HCT116 (cell line): ENCODE results near the gene TRH. TPM values are rescaled to one million over a fixed set of nuclear protein-coding genes. Genes with fewer than 3 reads are reported as not detected.
A peak's percentile ranks its signal among the peaks of the same experiment; 100 is the strongest.

Source experiments
- ATAC-seq: fragments of 200-7000 bp; cut with Tn5 transposase; 2 replicates; pipeline ENCODE4 v1.9.1; 2020; ENCODE audit warnings: mild to moderate bottlenecking, moderate library complexity
- BruUV-seq: library from RNA; stranded (reverse); fragments of 400-500 nt; replicated peaks from 2 replicates; lab custom pipeline; 2021; lab: Mats Ljungman, UMichigan
- CTCF ChIA-PET: fragments of 300-600 bp; sonication (Branson Sonifier 250); formaldehyde crosslinking; loops from one replicate; lab custom pipeline; 2021; ENCODE audit warnings: antibody characterized with exemption; lab: Charles Lee
- POLR2A ChIA-PET: fragments of 300-600, 350-600 bp; sonication (Branson Sonifier 250); formaldehyde crosslinking; loops from one replicate; lab custom pipeline; 2021; ENCODE audit warnings: antibody characterized with exemption; lab: Charles Lee
- RAD21 ChIA-PET, 2 experiments: fragments of 300-600 bp; sonication (Branson Sonifier 250); formaldehyde crosslinking; loops; one replicate each; lab custom pipeline; 2023; ENCODE audit warnings: low total read pairs in 2 of 2; ENCODE audit not compliant: uncharacterized antibody in 2 of 2, unreplicated experiment in 2 of 2, low non-redundant PET in 1 of 2; lab: Charles Lee
- DNase-seq: peaks from one replicate; pipeline ENCODE4 v3.0.0-alpha.2; 2010; ENCODE audit warnings: low read depth, low spot score
- H2AFZ ChIP-seq: fragments of 200-600 bp; shearing (Covaris generic), sonication (generic); 2 replicates; pipeline ENCODE4 v1.6.1; 2017; ENCODE audit warnings: low read depth, mixed run types, mixed read lengths, antibody characterized with exemption, low read length; ENCODE audit not compliant: poor library complexity, severe bottlenecking
- H3K27ac ChIP-seq: 2 replicates; pipeline ENCODE4 v1.5.1; 2012; ENCODE audit warnings: low read depth, low read length
- H3K27me3 ChIP-seq: fragments of 200-600 bp; sonication (generic); 2 replicates; pipeline ENCODE4 v1.6.1; 2016; ENCODE audit warnings: mixed run types, low read length, mixed read lengths; ENCODE audit not compliant: insufficient read depth
- H3K36me3 ChIP-seq, 2 experiments: fragments of 200-500 bp in 1 of 2; fragments of 200-600 bp in 1 of 2; sonication (Bioruptor generic) in 1 of 2; sonication (generic) in 1 of 2; 2 replicates each; pipeline versions ENCODE4 v1.5.1 to v1.6.1; 2014 to 2016; ENCODE audit warnings: low read length in 2 of 2, inconsistent platforms in 1 of 2, mixed read lengths in 1 of 2, mixed run types in 1 of 2; ENCODE audit not compliant: insufficient read depth in 2 of 2, control insufficient read depth in 1 of 2
- H3K4me1 ChIP-seq, 2 experiments: fragments of 200-600 bp in 1 of 2; sonication (generic) in 1 of 2; 2 replicates each; pipeline versions ENCODE4 v1.5.1 to v1.6.1; 2012 to 2017; ENCODE audit warnings: low read length in 2 of 2, inconsistent platforms in 1 of 2, mild to moderate bottlenecking in 1 of 2, mixed read lengths in 1 of 2, mixed run types in 1 of 2, moderate library complexity in 1 of 2; ENCODE audit not compliant: insufficient read depth in 2 of 2, control insufficient read depth in 1 of 2
- H3K4me2 ChIP-seq: fragments of 200-600 bp; sonication (generic); 2 replicates; pipeline ENCODE4 v1.6.1; 2017; ENCODE audit warnings: mixed run types, low read length, mixed read lengths
- H3K4me3 ChIP-seq, 2 experiments: fragments of 200-600 bp in 1 of 2; sonication (generic) in 1 of 2; replicated peaks in 1 of 2; 2 replicates each; pipeline ENCODE4 v1.5.1; 2011 to 2016; ENCODE audit warnings: low read length in 2 of 2, control low read depth in 1 of 2, low read depth in 1 of 2, mild to moderate bottlenecking in 1 of 2, mixed read lengths in 1 of 2, mixed run types in 1 of 2
- H3K79me2 ChIP-seq: fragments of 200-600 bp; sonication (generic); 2 replicates; pipeline ENCODE4 v1.6.1; 2017; ENCODE audit warnings: mild to moderate bottlenecking, mixed run types, low read length, moderate library complexity, mixed read lengths; ENCODE audit not compliant: insufficient read depth
- H3K9ac ChIP-seq: fragments of 200-600 bp; sonication (generic); 2 replicates; pipeline ENCODE4 v1.6.1; 2016; ENCODE audit warnings: low read length, mixed read lengths
- H3K9me2 ChIP-seq: fragments of 200-600 bp; sonication (generic), shearing (Covaris generic); 2 replicates; pipeline ENCODE4 v1.6.1; 2017; ENCODE audit warnings: mixed run types, mild to moderate bottlenecking, moderate library complexity; ENCODE audit not compliant: insufficient read depth
- H3K9me3 ChIP-seq, 2 experiments: fragments of 200-500 bp in 1 of 2; fragments of 200-600 bp in 1 of 2; sonication (Bioruptor generic) in 1 of 2; sonication (generic) in 1 of 2; 2 replicates each; pipeline ENCODE4 v1.6.1; 2014 to 2017; ENCODE audit warnings: low read length in 2 of 2, mixed read lengths in 2 of 2, inconsistent platforms in 1 of 2, low read depth in 1 of 2, mild to moderate bottlenecking in 1 of 2, mixed run types in 1 of 2, moderate library complexity in 1 of 2; ENCODE audit not compliant: control insufficient read depth in 1 of 2, insufficient read depth in 1 of 2
- H4K20me1 ChIP-seq: fragments of 200-600 bp; sonication (generic), shearing (Covaris generic); 2 replicates; pipeline ENCODE4 v1.6.1; 2017; ENCODE audit warnings: mixed run types, mild to moderate bottlenecking, moderate library complexity; ENCODE audit not compliant: insufficient read depth
- EGR1 ChIP-seq: IDR thresholded peaks from 2 replicates; pipeline ENCODE4 v1.6.1; 2012; ENCODE audit warnings: low read depth
- EZH2 ChIP-seq: fragments of 200-600 bp; sonication (generic); IDR thresholded peaks from 2 replicates; pipeline ENCODE4 v1.6.1; 2017; ENCODE audit warnings: antibody characterized with exemption, mixed run types
- JUND ChIP-seq: IDR thresholded peaks from 2 replicates; pipeline ENCODE4 v1.6.1; 2012
- POLR2A ChIP-seq: IDR thresholded peaks from 2 replicates; pipeline ENCODE4 v1.7.0; 2011; ENCODE audit warnings: borderline replicate concordance; ENCODE audit not compliant: insufficient read depth, insufficient read length; ENCODE audit errors: extremely low read depth
- SIN3A ChIP-seq: IDR thresholded peaks from 2 replicates; pipeline ENCODE4 v1.6.1; 2012; ENCODE audit warnings: low read depth
- SP1 ChIP-seq: IDR thresholded peaks from 2 replicates; pipeline ENCODE4 v1.6.1; 2012; ENCODE audit warnings: low read depth
- intact Hi-C: fragments of 100-400 bp; cut with micrococcal nuclease; formaldehyde crosslinking; loops from 2 replicates; pipeline ENCODE4 v1.10.0; 2022
- total RNA-seq: library from RNA; stranded (reverse); gene quantifications from one replicate; pipeline ENCODE4 v1.2.1, GENCODE V29; 2021; ENCODE audit not compliant: unreplicated experiment
- TF ChIP-seq, protein P1 (sequence below): IDR thresholded peaks from 2 replicates; pipeline ENCODE4 v1.6.1; 2012; ENCODE audit warnings: low read depth
- TF ChIP-seq, protein P2 (sequence below): IDR thresholded peaks from 2 replicates; pipeline ENCODE4 v1.6.1; 2011; ENCODE audit warnings: mild to moderate bottlenecking, low read length, moderate library complexity; ENCODE audit not compliant: insufficient replicate concordance; ENCODE audit errors: extremely low read depth

The TRH gene
- total RNA-seq, 1 experiment from 2014 or later: not detected

DNA sequence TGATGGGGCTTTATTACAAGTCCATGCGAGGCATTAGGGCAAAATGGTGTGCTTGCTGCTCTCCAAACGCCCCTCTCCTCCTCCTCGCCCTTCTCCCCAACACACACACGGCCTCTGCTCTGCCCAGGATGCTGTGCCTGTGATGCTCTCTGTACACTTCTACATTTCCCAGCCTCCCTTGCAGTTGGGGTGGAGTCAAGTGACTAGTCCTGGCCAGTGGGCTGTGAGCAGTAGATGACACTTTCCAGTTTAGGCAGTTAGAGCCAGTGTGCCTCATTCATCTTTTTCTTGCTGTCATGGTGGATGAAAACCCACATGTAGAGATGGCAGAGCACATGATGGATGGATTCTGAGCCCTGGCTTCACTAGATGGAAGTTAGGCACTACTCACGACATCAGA, 5.4 kb downstream of the TRH start:
- H3K27me3 ChIP-seq: no peaks in the 10 kb centered on the region
- CTCF ChIA-PET: no interaction called here

More for the DNA sequence above, 5.4 kb downstream of the TRH start:
- RAD21 ChIA-PET: no interaction called here
- Histone ChIP-seq H3K9me2 (no peaks in the 10 kb centered on the region), H3K79me2 (no peaks in the 10 kb centered on the region), H3K4me1 (no peaks in the 10 kb centered on the region), H3K36me3 (no peaks in the 10 kb centered on the region), H3K9ac (no peak overlapping the region), H3K4me3 (no peak overlapping the region), H2AFZ (no peak overlapping the region), H3K4me2 (no peak overlapping the region), H3K27ac (no peak overlapping the region), H3K9me3 (no peaks in the 10 kb centered on the region), H4K20me1 (no peaks in the 10 kb centered on the region)
- no TSS peak for BruUV-seq
- ATAC-seq (peak; percentile 61), DNase-seq (no peak)
- intact Hi-C loops: no loop called here
- POLR2A ChIA-PET: no interaction called here
- TF ChIP-seq JUND (no peak), EGR1 (no peak), SIN3A (no peak), POLR2A (no peak), SP1 (no peak), EZH2 (no peak)
- TF ChIP-seq, protein P1, sequence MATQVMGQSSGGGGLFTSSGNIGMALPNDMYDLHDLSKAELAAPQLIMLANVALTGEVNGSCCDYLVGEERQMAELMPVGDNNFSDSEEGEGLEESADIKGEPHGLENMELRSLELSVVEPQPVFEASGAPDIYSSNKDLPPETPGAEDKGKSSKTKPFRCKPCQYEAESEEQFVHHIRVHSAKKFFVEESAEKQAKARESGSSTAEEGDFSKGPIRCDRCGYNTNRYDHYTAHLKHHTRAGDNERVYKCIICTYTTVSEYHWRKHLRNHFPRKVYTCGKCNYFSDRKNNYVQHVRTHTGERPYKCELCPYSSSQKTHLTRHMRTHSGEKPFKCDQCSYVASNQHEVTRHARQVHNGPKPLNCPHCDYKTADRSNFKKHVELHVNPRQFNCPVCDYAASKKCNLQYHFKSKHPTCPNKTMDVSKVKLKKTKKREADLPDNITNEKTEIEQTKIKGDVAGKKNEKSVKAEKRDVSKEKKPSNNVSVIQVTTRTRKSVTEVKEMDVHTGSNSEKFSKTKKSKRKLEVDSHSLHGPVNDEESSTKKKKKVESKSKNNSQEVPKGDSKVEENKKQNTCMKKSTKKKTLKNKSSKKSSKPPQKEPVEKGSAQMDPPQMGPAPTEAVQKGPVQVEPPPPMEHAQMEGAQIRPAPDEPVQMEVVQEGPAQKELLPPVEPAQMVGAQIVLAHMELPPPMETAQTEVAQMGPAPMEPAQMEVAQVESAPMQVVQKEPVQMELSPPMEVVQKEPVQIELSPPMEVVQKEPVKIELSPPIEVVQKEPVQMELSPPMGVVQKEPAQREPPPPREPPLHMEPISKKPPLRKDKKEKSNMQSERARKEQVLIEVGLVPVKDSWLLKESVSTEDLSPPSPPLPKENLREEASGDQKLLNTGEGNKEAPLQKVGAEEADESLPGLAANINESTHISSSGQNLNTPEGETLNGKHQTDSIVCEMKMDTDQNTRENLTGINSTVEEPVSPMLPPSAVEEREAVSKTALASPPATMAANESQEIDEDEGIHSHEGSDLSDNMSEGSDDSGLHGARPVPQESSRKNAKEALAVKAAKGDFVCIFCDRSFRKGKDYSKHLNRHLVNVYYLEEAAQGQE: no peak
- TF ChIP-seq, protein P2, sequence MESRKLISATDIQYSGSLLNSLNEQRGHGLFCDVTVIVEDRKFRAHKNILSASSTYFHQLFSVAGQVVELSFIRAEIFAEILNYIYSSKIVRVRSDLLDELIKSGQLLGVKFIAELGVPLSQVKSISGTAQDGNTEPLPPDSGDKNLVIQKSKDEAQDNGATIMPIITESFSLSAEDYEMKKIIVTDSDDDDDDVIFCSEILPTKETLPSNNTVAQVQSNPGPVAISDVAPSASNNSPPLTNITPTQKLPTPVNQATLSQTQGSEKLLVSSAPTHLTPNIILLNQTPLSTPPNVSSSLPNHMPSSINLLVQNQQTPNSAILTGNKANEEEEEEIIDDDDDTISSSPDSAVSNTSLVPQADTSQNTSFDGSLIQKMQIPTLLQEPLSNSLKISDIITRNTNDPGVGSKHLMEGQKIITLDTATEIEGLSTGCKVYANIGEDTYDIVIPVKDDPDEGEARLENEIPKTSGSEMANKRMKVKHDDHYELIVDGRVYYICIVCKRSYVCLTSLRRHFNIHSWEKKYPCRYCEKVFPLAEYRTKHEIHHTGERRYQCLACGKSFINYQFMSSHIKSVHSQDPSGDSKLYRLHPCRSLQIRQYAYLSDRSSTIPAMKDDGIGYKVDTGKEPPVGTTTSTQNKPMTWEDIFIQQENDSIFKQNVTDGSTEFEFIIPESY: no peak
